HCT116 (cell line): ENCODE data around the gene DNAJC16. TPM values are rescaled to one million over a fixed set of nuclear protein-coding genes. Genes with fewer than 3 reads are reported as not detected.

ENCODE experiments used
- ATAC-seq: fragments of 200-7000 bp; cut with Tn5 transposase; 2 replicates; pipeline ENCODE4 v1.9.1; 2020; ENCODE audit warnings: mild to moderate bottlenecking, moderate library complexity
- BruUV-seq: library from RNA; stranded (reverse); fragments of 400-500 nt; replicated peaks from 2 replicates; lab custom pipeline; 2021; lab: Mats Ljungman, UMichigan
- CTCF ChIA-PET: fragments of 300-600 bp; sonication (Branson Sonifier 250); formaldehyde crosslinking; loops from one replicate; lab custom pipeline; 2021; ENCODE audit warnings: antibody characterized with exemption; lab: Charles Lee
- POLR2A ChIA-PET: fragments of 300-600, 350-600 bp; sonication (Branson Sonifier 250); formaldehyde crosslinking; loops from one replicate; lab custom pipeline; 2021; ENCODE audit warnings: antibody characterized with exemption; lab: Charles Lee
- RAD21 ChIA-PET, 2 experiments: fragments of 300-600 bp; sonication (Branson Sonifier 250); formaldehyde crosslinking; loops; one replicate each; lab custom pipeline; 2023; ENCODE audit warnings: low total read pairs in 2 of 2; ENCODE audit not compliant: uncharacterized antibody in 2 of 2, unreplicated experiment in 2 of 2, low non-redundant PET in 1 of 2; lab: Charles Lee
- DNase-seq: peaks from one replicate; pipeline ENCODE4 v3.0.0-alpha.2; 2010; ENCODE audit warnings: low read depth, low spot score
- H2AFZ ChIP-seq: fragments of 200-600 bp; shearing (Covaris generic), sonication (generic); 2 replicates; pipeline ENCODE4 v1.6.1; 2017; ENCODE audit warnings: low read depth, mixed run types, mixed read lengths, antibody characterized with exemption, low read length; ENCODE audit not compliant: poor library complexity, severe bottlenecking
- H3K27ac ChIP-seq: 2 replicates; pipeline ENCODE4 v1.5.1; 2012; ENCODE audit warnings: low read depth, low read length
- H3K27me3 ChIP-seq: fragments of 200-600 bp; sonication (generic); 2 replicates; pipeline ENCODE4 v1.6.1; 2016; ENCODE audit warnings: mixed run types, low read length, mixed read lengths; ENCODE audit not compliant: insufficient read depth
- H3K36me3 ChIP-seq, 2 experiments: fragments of 200-500 bp in 1 of 2; fragments of 200-600 bp in 1 of 2; sonication (Bioruptor generic) in 1 of 2; sonication (generic) in 1 of 2; 2 replicates each; pipeline versions ENCODE4 v1.5.1 to v1.6.1; 2014 to 2016; ENCODE audit warnings: low read length in 2 of 2, inconsistent platforms in 1 of 2, mixed read lengths in 1 of 2, mixed run types in 1 of 2; ENCODE audit not compliant: insufficient read depth in 2 of 2, control insufficient read depth in 1 of 2
- H3K4me1 ChIP-seq, 2 experiments: fragments of 200-600 bp in 1 of 2; sonication (generic) in 1 of 2; 2 replicates each; pipeline versions ENCODE4 v1.5.1 to v1.6.1; 2012 to 2017; ENCODE audit warnings: low read length in 2 of 2, inconsistent platforms in 1 of 2, mild to moderate bottlenecking in 1 of 2, mixed read lengths in 1 of 2, mixed run types in 1 of 2, moderate library complexity in 1 of 2; ENCODE audit not compliant: insufficient read depth in 2 of 2, control insufficient read depth in 1 of 2
- H3K4me2 ChIP-seq: fragments of 200-600 bp; sonication (generic); 2 replicates; pipeline ENCODE4 v1.6.1; 2017; ENCODE audit warnings: mixed run types, low read length, mixed read lengths
- H3K4me3 ChIP-seq, 2 experiments: fragments of 200-600 bp in 1 of 2; sonication (generic) in 1 of 2; replicated peaks in 1 of 2; 2 replicates each; pipeline ENCODE4 v1.5.1; 2011 to 2016; ENCODE audit warnings: low read length in 2 of 2, control low read depth in 1 of 2, low read depth in 1 of 2, mild to moderate bottlenecking in 1 of 2, mixed read lengths in 1 of 2, mixed run types in 1 of 2
- H3K79me2 ChIP-seq: fragments of 200-600 bp; sonication (generic); 2 replicates; pipeline ENCODE4 v1.6.1; 2017; ENCODE audit warnings: mild to moderate bottlenecking, mixed run types, low read length, moderate library complexity, mixed read lengths; ENCODE audit not compliant: insufficient read depth
- H3K9ac ChIP-seq: fragments of 200-600 bp; sonication (generic); 2 replicates; pipeline ENCODE4 v1.6.1; 2016; ENCODE audit warnings: low read length, mixed read lengths
- H3K9me2 ChIP-seq: fragments of 200-600 bp; sonication (generic), shearing (Covaris generic); 2 replicates; pipeline ENCODE4 v1.6.1; 2017; ENCODE audit warnings: mixed run types, mild to moderate bottlenecking, moderate library complexity; ENCODE audit not compliant: insufficient read depth
- H3K9me3 ChIP-seq, 2 experiments: fragments of 200-500 bp in 1 of 2; fragments of 200-600 bp in 1 of 2; sonication (Bioruptor generic) in 1 of 2; sonication (generic) in 1 of 2; 2 replicates each; pipeline ENCODE4 v1.6.1; 2014 to 2017; ENCODE audit warnings: low read length in 2 of 2, mixed read lengths in 2 of 2, inconsistent platforms in 1 of 2, low read depth in 1 of 2, mild to moderate bottlenecking in 1 of 2, mixed run types in 1 of 2, moderate library complexity in 1 of 2; ENCODE audit not compliant: control insufficient read depth in 1 of 2, insufficient read depth in 1 of 2
- H4K20me1 ChIP-seq: fragments of 200-600 bp; sonication (generic), shearing (Covaris generic); 2 replicates; pipeline ENCODE4 v1.6.1; 2017; ENCODE audit warnings: mixed run types, mild to moderate bottlenecking, moderate library complexity; ENCODE audit not compliant: insufficient read depth
- EZH2 ChIP-seq: fragments of 200-600 bp; sonication (generic); IDR thresholded peaks from 2 replicates; pipeline ENCODE4 v1.6.1; 2017; ENCODE audit warnings: antibody characterized with exemption, mixed run types
- POLR2A ChIP-seq: IDR thresholded peaks from 2 replicates; pipeline ENCODE4 v1.7.0; 2011; ENCODE audit warnings: borderline replicate concordance; ENCODE audit not compliant: insufficient read depth, insufficient read length; ENCODE audit errors: extremely low read depth
- SIN3A ChIP-seq: IDR thresholded peaks from 2 replicates; pipeline ENCODE4 v1.6.1; 2012; ENCODE audit warnings: low read depth
- SRF ChIP-seq: IDR thresholded peaks from 2 replicates; pipeline ENCODE4 v1.6.1; 2012; ENCODE audit warnings: low read depth
- intact Hi-C: fragments of 100-400 bp; cut with micrococcal nuclease; formaldehyde crosslinking; loops from 2 replicates; pipeline ENCODE4 v1.10.0; 2022
- total RNA-seq: library from RNA; stranded (reverse); gene quantifications from one replicate; pipeline ENCODE4 v1.2.1, GENCODE V29; 2021; ENCODE audit not compliant: unreplicated experiment
- TF ChIP-seq, protein P1 (sequence below): IDR thresholded peaks from 2 replicates; pipeline ENCODE4 v1.6.1; 2012; ENCODE audit warnings: low read depth
- TF ChIP-seq, protein P2 (sequence below): IDR thresholded peaks from 2 replicates; pipeline ENCODE4 v1.6.1; 2011; ENCODE audit warnings: mild to moderate bottlenecking, low read length, moderate library complexity; ENCODE audit not compliant: insufficient replicate concordance; ENCODE audit errors: extremely low read depth

DNAJC16 gene
- total RNA-seq, 1 experiment from 2014 or later, result 20.6 TPM

DNA sequence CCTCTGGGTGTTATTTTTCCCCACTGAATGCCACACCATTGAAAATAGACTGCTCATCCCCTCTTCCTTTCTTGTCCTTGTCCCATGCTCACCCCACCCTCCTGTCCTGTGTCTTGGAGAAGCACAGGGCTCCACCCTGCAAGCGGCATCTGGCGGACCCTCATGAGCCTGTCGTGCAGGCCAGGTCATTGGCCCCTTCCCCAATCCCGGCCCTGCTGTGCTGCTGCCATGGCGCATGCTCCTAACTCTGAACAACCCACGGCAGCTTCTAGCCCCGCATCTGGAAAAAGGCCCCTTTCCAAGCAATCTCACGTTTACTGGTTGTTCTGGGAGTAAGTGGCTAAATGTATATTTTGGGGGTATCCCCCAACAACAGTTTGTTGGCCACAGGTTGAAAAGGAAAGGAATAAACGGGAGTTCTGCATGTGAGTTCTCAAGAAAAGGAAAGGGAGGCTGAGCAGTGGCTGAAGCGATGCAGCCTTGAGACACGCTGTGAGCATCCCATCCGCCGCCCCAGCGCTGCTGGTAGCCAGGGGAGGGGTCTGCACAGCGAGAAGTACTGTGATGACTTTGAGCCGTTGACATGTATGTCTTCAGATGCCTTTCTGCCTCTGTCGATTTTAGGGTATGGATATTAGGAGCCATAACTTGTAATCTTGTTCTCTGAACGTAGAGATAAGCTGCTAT is 41.9 kb downstream of the DNAJC16 start:
- H2AFZ ChIP-seq, result no peak overlapping the region
- RAD21 ChIA-PET, result no interaction called here
- H3K9me3 ChIP-seq, result no peaks in the 10 kb centered on the region
- CTCF ChIA-PET, result no interaction called here
- no peak overlapping the region for H3K4me2 ChIP-seq
- DNase-seq (no peak), ATAC-seq (no peak)
- H3K9ac ChIP-seq, result no peak overlapping the region
- intact Hi-C loops, result no loop called here
- peaks cover 22 to 28% of the 10 kb centered on the region in 2 experiments; a peak in 3 of 4 replicates for H3K36me3 ChIP-seq
- no peak for TF ChIP-seq SIN3A
- TF ChIP-seq POLR2A, result no peak
- TF ChIP-seq, protein P1, sequence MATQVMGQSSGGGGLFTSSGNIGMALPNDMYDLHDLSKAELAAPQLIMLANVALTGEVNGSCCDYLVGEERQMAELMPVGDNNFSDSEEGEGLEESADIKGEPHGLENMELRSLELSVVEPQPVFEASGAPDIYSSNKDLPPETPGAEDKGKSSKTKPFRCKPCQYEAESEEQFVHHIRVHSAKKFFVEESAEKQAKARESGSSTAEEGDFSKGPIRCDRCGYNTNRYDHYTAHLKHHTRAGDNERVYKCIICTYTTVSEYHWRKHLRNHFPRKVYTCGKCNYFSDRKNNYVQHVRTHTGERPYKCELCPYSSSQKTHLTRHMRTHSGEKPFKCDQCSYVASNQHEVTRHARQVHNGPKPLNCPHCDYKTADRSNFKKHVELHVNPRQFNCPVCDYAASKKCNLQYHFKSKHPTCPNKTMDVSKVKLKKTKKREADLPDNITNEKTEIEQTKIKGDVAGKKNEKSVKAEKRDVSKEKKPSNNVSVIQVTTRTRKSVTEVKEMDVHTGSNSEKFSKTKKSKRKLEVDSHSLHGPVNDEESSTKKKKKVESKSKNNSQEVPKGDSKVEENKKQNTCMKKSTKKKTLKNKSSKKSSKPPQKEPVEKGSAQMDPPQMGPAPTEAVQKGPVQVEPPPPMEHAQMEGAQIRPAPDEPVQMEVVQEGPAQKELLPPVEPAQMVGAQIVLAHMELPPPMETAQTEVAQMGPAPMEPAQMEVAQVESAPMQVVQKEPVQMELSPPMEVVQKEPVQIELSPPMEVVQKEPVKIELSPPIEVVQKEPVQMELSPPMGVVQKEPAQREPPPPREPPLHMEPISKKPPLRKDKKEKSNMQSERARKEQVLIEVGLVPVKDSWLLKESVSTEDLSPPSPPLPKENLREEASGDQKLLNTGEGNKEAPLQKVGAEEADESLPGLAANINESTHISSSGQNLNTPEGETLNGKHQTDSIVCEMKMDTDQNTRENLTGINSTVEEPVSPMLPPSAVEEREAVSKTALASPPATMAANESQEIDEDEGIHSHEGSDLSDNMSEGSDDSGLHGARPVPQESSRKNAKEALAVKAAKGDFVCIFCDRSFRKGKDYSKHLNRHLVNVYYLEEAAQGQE, result no peak
- no peak for TF ChIP-seq SRF
- TF ChIP-seq, protein P2, sequence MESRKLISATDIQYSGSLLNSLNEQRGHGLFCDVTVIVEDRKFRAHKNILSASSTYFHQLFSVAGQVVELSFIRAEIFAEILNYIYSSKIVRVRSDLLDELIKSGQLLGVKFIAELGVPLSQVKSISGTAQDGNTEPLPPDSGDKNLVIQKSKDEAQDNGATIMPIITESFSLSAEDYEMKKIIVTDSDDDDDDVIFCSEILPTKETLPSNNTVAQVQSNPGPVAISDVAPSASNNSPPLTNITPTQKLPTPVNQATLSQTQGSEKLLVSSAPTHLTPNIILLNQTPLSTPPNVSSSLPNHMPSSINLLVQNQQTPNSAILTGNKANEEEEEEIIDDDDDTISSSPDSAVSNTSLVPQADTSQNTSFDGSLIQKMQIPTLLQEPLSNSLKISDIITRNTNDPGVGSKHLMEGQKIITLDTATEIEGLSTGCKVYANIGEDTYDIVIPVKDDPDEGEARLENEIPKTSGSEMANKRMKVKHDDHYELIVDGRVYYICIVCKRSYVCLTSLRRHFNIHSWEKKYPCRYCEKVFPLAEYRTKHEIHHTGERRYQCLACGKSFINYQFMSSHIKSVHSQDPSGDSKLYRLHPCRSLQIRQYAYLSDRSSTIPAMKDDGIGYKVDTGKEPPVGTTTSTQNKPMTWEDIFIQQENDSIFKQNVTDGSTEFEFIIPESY, result no peak
- no peak for TF ChIP-seq EZH2
- no peaks in the 10 kb centered on the region for H3K79me2 ChIP-seq
- no peak overlapping the region for H3K4me3 ChIP-seq
- H3K27me3 ChIP-seq, result no peaks in the 10 kb centered on the region
- H4K20me1 ChIP-seq, result no peaks in the 10 kb centered on the region
- BruUV-seq, result no TSS peak
- no peaks in the 10 kb centered on the region for H3K4me1 ChIP-seq
- POLR2A ChIA-PET, result no interaction called here
- no peak overlapping the region for H3K27ac ChIP-seq
- no peaks in the 10 kb centered on the region for H3K9me2 ChIP-seq
